Heart right ventricle (tissue), 16 donors: Measurements from ENCODE around the gene PRKAG2. TPM values are rescaled to one million over a fixed set of nuclear protein-coding genes. Genes with fewer than 3 reads are reported as not detected.

ENCODE experiments used
- ATAC-seq, 8 donors: fragments of 200-7000 bp; cut with Tn5 transposase; one replicate each; pipeline ENCODE4 v1.9.1; 2020; ENCODE audit warnings: mild to moderate bottlenecking in 8 of 8, moderate library complexity in 8 of 8, moderate number of reproducible peaks in 1 of 8
- DNase-seq, 2 donors: peaks; one replicate each; pipeline ENCODE4 v3.0.0-alpha.2; 2020
- H3K27ac ChIP-seq, 10 donors: fragments of 200-600 bp; sonication (generic) in 2 of 10; one replicate each; pipeline versions ENCODE4 v1.5.0 to v1.8.0; 2020 to 2022; ENCODE audit warnings: mild to moderate bottlenecking in 3 of 10
- H3K27me3 ChIP-seq, 7 donors: fragments of 200-600 bp; one replicate each; pipeline ENCODE4 v1.8.0; 2021 to 2022; ENCODE audit warnings: mild to moderate bottlenecking in 2 of 7
- H3K36me3 ChIP-seq, 9 donors: fragments of 200-600 bp; sonication (generic) in 1 of 9; one replicate each; pipeline versions ENCODE4 v1.5.0 to v1.8.0; 2020 to 2022; ENCODE audit warnings: mild to moderate bottlenecking in 2 of 9
- H3K4me1 ChIP-seq, 9 donors: fragments of 200-600 bp; sonication (generic) in 1 of 9; one replicate each; pipeline versions ENCODE4 v1.5.0 to v1.8.0; 2020 to 2022; ENCODE audit warnings: mild to moderate bottlenecking in 4 of 9
- H3K4me3 ChIP-seq, 10 donors: fragments of 200-600 bp; sonication (generic) in 2 of 10; one replicate each; pipeline versions ENCODE4 v1.5.0 to v1.8.0; 2020 to 2022; ENCODE audit warnings: mild to moderate bottlenecking in 7 of 10, moderate library complexity in 2 of 10
- H3K9me3 ChIP-seq, 11 donors: fragments of 200-600 bp in 10 of 11; sonication (generic) in 2 of 11; one replicate each; pipeline versions ENCODE4 v1.5.0 to v1.8.0; 2013 to 2022; ENCODE audit warnings: mild to moderate bottlenecking in 2 of 11, control low read depth in 1 of 11, moderate library complexity in 1 of 11
- CTCF ChIP-seq, 9 donors: fragments of 200-600 bp; sonication (generic) in 2 of 9; IDR thresholded peaks; one replicate each; pipeline versions ENCODE4 v1.5.0 to v1.8.0; 2021 to 2022; ENCODE audit warnings: antibody characterized with exemption in 9 of 9, mild to moderate bottlenecking in 5 of 9, moderate library complexity in 1 of 9
- WGBS, 2 donors: extraction: QIAGEN DNeasy Blood & Tissue Kit; methylation state at CpG; one replicate each; pipeline ENCODE4 v1.1.7; 2013; ENCODE audit warnings: inconsistent platforms in 1 of 2; 5-methylcytosine and 5-hydroxymethylcytosine counted together
- intact Hi-C, 10 donors: fragments of 100-400 bp; cut with DNase I; formaldehyde crosslinking; loops; one replicate each; pipeline versions ENCODE4 v1.11.1 to v1.14.2; 2022
- polyA plus RNA-seq, 2 donors: library from polyadenylated mRNA; stranded (reverse); fragments of 200-250 nt; gene quantifications; one replicate each; pipeline ENCODE4 v1.2.3, GENCODE V29; 2013
- total RNA-seq, 10 donors: library from RNA; stranded (reverse); fragmentation: NEBNext Ultra II Directional in 3 of 10; extraction: Animal tissue kit (Norgen Biotek cat#: 25700) in 3 of 10; gene quantifications; one replicate each; pipeline versions ENCODE4 v1.2.1 to v1.2.4, GENCODE V29; 2021 to 2023
- donor health status: Arrhythmogenic right ventricular cardiomyopathy.
- donor health status: ischemic (EF 13 %, LVEDD 7.1; RV severe dilation, severe dysfunction).
- donor health status: healthy with polysubstance abuse.
- donor health status: DM: no; HTN: yes; CAD: no.
- donor health status: DM: no; HTN: no; CAD: no.
- donor health status: ischemic (EF 25% LVEDD 6.9; RV normal size, moderate dysfunction).
- donor health status: ischemic (EF 25% LVEDD 5.7; RV mildly dilated, moderate dysfunction).
- donor health status: healthy.
- donor health status: DM: yes; HTN: yes; CAD: no.
- donor health status: Ischemic cardiomyopathy.
- donor health status: ischemic (EF 35%, LVEDD 5.7; RV mildly dilated, moderate dysfunction).
- donor health status: nonischemic (EF 11% LVEDD 7.7; RV severe dilation, severe dysfunction).
- donor health status: DM: yes; HTN: yes; CAD: no.
- donor health status: PGD.
- donor health status: ischemic (EF 29% LVEDD 5.4; RV normal size, mild dysfunction).
- donor health status: nonischemic (EF 23%, LVEDD 6.1; RV moderate dilation, normal function).

The PRKAG2 gene
- total and polyA plus RNA-seq, 12 donors, result 52.4 to 156 (median 114) TPM

GRCh38 chr7:151715666-151716315 lies 161.1 kb downstream of the PRKAG2 start:
- H3K4me1 ChIP-seq, result peaks cover 11 to 65% (median 32%) of the 10 kb centered on the region in 9 donors
- TF ChIP-seq CTCF (IDR thresholded peaks at IDR 0.05), result no peak
- no peaks in the 10 kb centered on the region for H3K27me3 ChIP-seq
- no peaks in the 10 kb centered on the region for H3K9me3 ChIP-seq
- WGBS, 2 donors, result 64 to 71% methylated on average over 14 of the region's 14 CpGs
- peak overlapping the region; percentile 9 to 88 (median 74) for H3K27ac ChIP-seq
- ATAC-seq (peak in 3 of 8 donors; percentile 17 to 50 (median 23)), DNase-seq (no peak)
- no peak overlapping the region for H3K4me3 ChIP-seq
- H3K36me3 ChIP-seq, result no peaks in the 10 kb centered on the region
- intact Hi-C loops, result no loop called here

GRCh38 chr7:151714201-151714600 lies 162.7 kb downstream of the PRKAG2 start:
- TF ChIP-seq CTCF (IDR thresholded peaks at IDR 0.05), result no peak
- H3K4me1 ChIP-seq, result peaks cover 8 to 53% (median 23%) of the 10 kb centered on the region in 9 donors
- DNase-seq, result no peak

GRCh38 chr7:151712810-151713125 lies 164.1 kb downstream of the PRKAG2 start:
- H3K4me3 ChIP-seq, result no peak overlapping the region
- H3K9me3 ChIP-seq, result no peaks in the 10 kb centered on the region
- ATAC-seq, result no peak
- DNase-seq, result no peak
- no peak for TF ChIP-seq CTCF (IDR thresholded peaks at IDR 0.05)
- 41 to 67% methylated on average over 7 of the region's 7 CpGs for WGBS, 2 donors
- H3K4me1 ChIP-seq, result peaks cover 8 to 57% (median 23%) of the 10 kb centered on the region in 9 donors
- H3K27ac ChIP-seq, result peak overlapping the region in 8 of 10 donors; percentile 4 to 77 (median 68)
- intact Hi-C loops, result no loop called here
- peaks cover 0 to 8% (median 0%) of the 10 kb centered on the region in 9 donors for H3K36me3 ChIP-seq
- no peaks in the 10 kb centered on the region for H3K27me3 ChIP-seq

More at GRCh38 chr7:151714201-151714600, 162.7 kb downstream of the PRKAG2 start:
- Histone ChIP-seq H3K9me3 (no peaks in the 10 kb centered on the region), H3K27me3 (no peaks in the 10 kb centered on the region), H3K27ac (peak overlapping the region in 1 of 10 donors; percentile 83), H3K4me3 (no peak overlapping the region), H3K36me3 (peaks cover 0 to 6% (median 0%) of the 10 kb centered on the region in 9 donors)
- intact Hi-C loops, result no loop called here
- 93 to 96% methylated on average over 24 of the region's 24 CpGs for WGBS, 2 donors
- ATAC-seq, result no peak

- no peak for TF ChIP-seq CTCF (IDR thresholded peaks at IDR 0.05)
- peak; percentile 13 to 64 (median 38) for ATAC-seq
- intact Hi-C loops, result no loop called here
- H3K27me3 ChIP-seq, result no peaks in the 10 kb centered on the region
- H3K4me3 ChIP-seq, result no peak overlapping the region
- peaks cover 8 to 57% (median 20%) of the 10 kb centered on the region in 9 donors for H3K4me1 ChIP-seq
- no peak for DNase-seq
- WGBS, 2 donors, result 44 to 56% methylated on average over 25 of the region's 25 CpGs
- H3K9me3 ChIP-seq, result no peaks in the 10 kb centered on the region
- peak overlapping the region in 8 of 10 donors; percentile 48 to 77 (median 68) for H3K27ac ChIP-seq
- peaks cover 0 to 8% (median 0%) of the 10 kb centered on the region in 9 donors for H3K36me3 ChIP-seq
Measured at GRCh38 chr7:151711906-151712809, 164.8 kb downstream of the PRKAG2 start.
